K562 (cell line): ENCODE data around the gene GPN1. TPM values are rescaled to one million over a fixed set of nuclear protein-coding genes. Genes with fewer than 3 reads are reported as not detected.

ENCODE experiments used
- ATAC-seq: fragments of 200-7000 bp; cut with Tn5 transposase; 3 replicates; pipeline ENCODE4 v1.9.1; 2020; ENCODE audit warnings: moderate library complexity
- BruUV-seq: library from RNA; stranded (reverse); fragments of 400-500 nt; replicated peaks from 2 replicates; lab custom pipeline; 2021; lab: Mats Ljungman, UMichigan
- CTCF ChIA-PET: fragments of 300-600 bp; formaldehyde crosslinking; extraction: SDS; loops from one replicate; lab custom pipeline; 2021; ENCODE audit warnings: low intra/inter-chr PET ratio; lab: Yijun Ruan, JAX
- POLR2A ChIA-PET: fragments of 300-600, 350-650 bp; sonication (Branson Sonifier 250); formaldehyde crosslinking; extraction: SDS; loops from one replicate; lab custom pipeline; 2021; ENCODE audit warnings: antibody characterized with exemption, inconsistent platforms; lab: Yijun Ruan, JAX
- DNase-seq, 4 experiments: peaks; one replicate each; pipeline versions ENCODE4 v3.0.0 to v3.0.0-alpha.2; 2011 to 2018; ENCODE audit warnings: low spot score in 3 of 4, mixed read lengths in 3 of 4; ENCODE audit errors: extremely low read depth in 1 of 4
- FAIRE-seq: peaks from 2 replicates; lab custom pipeline; 2011; peaks lifted over from hg19 to GRCh38; lab: Jason Lieb, UNC
- H2AFZ ChIP-seq: 2 replicates; pipeline ENCODE4 v1.6.0; 2011; ENCODE audit warnings: low read depth, low read length, control low read depth, inconsistent platforms
- H3K27ac ChIP-seq: fragments of 200-600 bp; 3 replicates; pipeline ENCODE4 v1.8.0; 2011; ENCODE audit warnings: low read depth, mild to moderate bottlenecking, control low read depth, inconsistent platforms, low read length, moderate library complexity, mixed read lengths; ENCODE audit errors: extremely low read depth
- H3K27me3 ChIP-seq, 2 experiments: fragments of 300-600 bp in 1 of 2; 2 replicates in 1 of 2; 3 replicates in 1 of 2; pipeline versions ENCODE4 v1.6.0 to v1.8.0; 2011; ENCODE audit warnings: inconsistent platforms in 2 of 2, low read length in 2 of 2, mild to moderate bottlenecking in 1 of 2, mixed read lengths in 1 of 2, moderate library complexity in 1 of 2; ENCODE audit not compliant: control insufficient read depth in 2 of 2, insufficient read depth in 2 of 2
- H3K36me3 ChIP-seq: fragments of 300-600 bp; 3 replicates; pipeline ENCODE4 v1.8.0; 2011; ENCODE audit warnings: mild to moderate bottlenecking, low read length, inconsistent platforms; ENCODE audit not compliant: control insufficient read depth, insufficient read depth
- H3K4me1 ChIP-seq, 2 experiments: fragments of 200-600 bp in 1 of 2; replicated peaks in 1 of 2; 2 replicates in 1 of 2; 3 replicates in 1 of 2; pipeline versions ENCODE4 v1.5.1 to v1.8.0; 2011; ENCODE audit warnings: inconsistent platforms in 2 of 2, low read length in 2 of 2, mild to moderate bottlenecking in 1 of 2, mixed read lengths in 1 of 2, moderate library complexity in 1 of 2; ENCODE audit not compliant: control insufficient read depth in 2 of 2, insufficient read depth in 2 of 2
- H3K4me2 ChIP-seq: 2 replicates; pipeline ENCODE4 v1.6.1; 2011; ENCODE audit warnings: low read length, control low read depth, inconsistent platforms, mixed read lengths; ENCODE audit not compliant: insufficient read depth
- H3K4me3 ChIP-seq: fragments of 200-600 bp; sonication (generic), shearing (Covaris generic); 2 replicates; pipeline ENCODE4 v1.5.1; 2016; ENCODE audit warnings: control low read depth, inconsistent platforms
- H3K79me2 ChIP-seq: fragments of 200-600 bp; 3 replicates; pipeline ENCODE4 v1.8.0; 2011; ENCODE audit warnings: low read length, inconsistent platforms; ENCODE audit not compliant: control insufficient read depth, insufficient read depth
- H3K9ac ChIP-seq, 2 experiments: 2 replicates each; pipeline versions ENCODE4 v1.6.0 to v1.6.1; 2011; ENCODE audit warnings: low read depth in 2 of 2, low read length in 2 of 2, control low read depth in 1 of 2, inconsistent platforms in 1 of 2, mild to moderate bottlenecking in 1 of 2, mixed read lengths in 1 of 2; ENCODE audit not compliant: insufficient read depth in 1 of 2
- H3K9me1 ChIP-seq: one replicate; pipeline ENCODE4 v1.6.0; 2011; ENCODE audit warnings: inconsistent platforms, mild to moderate bottlenecking, low read length, moderate library complexity; ENCODE audit not compliant: control insufficient read depth, insufficient read depth
- H3K9me3 ChIP-seq: replicated peaks from 2 replicates; pipeline ENCODE4 v1.5.1; 2011; ENCODE audit warnings: low read depth, low read length, inconsistent platforms; ENCODE audit not compliant: control insufficient read depth, insufficient read depth
- H4K20me1 ChIP-seq: replicated peaks from 2 replicates; pipeline ENCODE4 v1.6.1; 2011; ENCODE audit warnings: low read length, inconsistent platforms, mixed read lengths; ENCODE audit not compliant: control insufficient read depth, insufficient read depth
- EGR1 ChIP-seq: fragments of 450-650 bp; conservative IDR thresholded peaks from 2 replicates; pipeline ENCODE4 v1.6.1; 2017; ENCODE audit warnings: mild to moderate bottlenecking
- JUNB ChIP-seq: fragments of 450-650 bp; formaldehyde crosslinking; conservative IDR thresholded peaks from 2 replicates; pipeline ENCODE4 v1.4.0; 2020; ENCODE audit warnings: mild to moderate bottlenecking
- LCOR ChIP-seq: sonication (generic); formaldehyde crosslinking; IDR thresholded peaks from 2 replicates; pipeline ENCODE4 v1.8.0; 2022; ENCODE audit warnings: mild to moderate bottlenecking, missing genetic modification reagents
- MTA3 ChIP-seq: fragments of 450-650 bp; formaldehyde crosslinking; IDR thresholded peaks from 2 replicates; pipeline ENCODE4 v1.6.1; 2017; ENCODE audit warnings: mild to moderate bottlenecking, borderline replicate concordance
- NCOR1 ChIP-seq: fragments of 450-650 bp; IDR thresholded peaks from 2 replicates; pipeline ENCODE4 v1.6.1; 2016; ENCODE audit warnings: mild to moderate bottlenecking, moderate library complexity
- NFATC3 ChIP-seq: fragments of 450-650 bp; IDR thresholded peaks from 2 replicates; pipeline ENCODE4 v1.6.1; 2017; ENCODE audit warnings: mild to moderate bottlenecking
- NR2C1 ChIP-seq, 2 experiments: fragments of 450-650 bp; IDR thresholded peaks; 2 replicates each; pipeline ENCODE4 v1.6.1; 2017; ENCODE audit warnings: mild to moderate bottlenecking in 2 of 2, antibody characterized with exemption in 1 of 2, inconsistent platforms in 1 of 2, missing compliant biosample characterization in 1 of 2, missing genetic modification characterization in 1 of 2
- PPARD ChIP-seq: fragments of 250-450 bp; sonication (Bioruptor Pico); IDR thresholded peaks from 2 replicates; pipeline ENCODE4 v1.8.0; 2022; ENCODE audit warnings: inconsistent platforms, mild to moderate bottlenecking, moderate library complexity
- PTBP1 ChIP-seq: fragments of 200-400 bp; formaldehyde crosslinking; IDR thresholded peaks from 2 replicates; pipeline ENCODE4 v1.6.1; 2017; ENCODE audit warnings: low read depth, low read length
- SNRNP70 ChIP-seq: fragments of 200-400 bp; formaldehyde crosslinking; optimal IDR thresholded peaks from 2 replicates; pipeline ENCODE3; 2017; ENCODE audit warnings: low read depth, low read length
- SP1 ChIP-seq: sonication (generic); formaldehyde crosslinking; IDR thresholded peaks from 2 replicates; pipeline ENCODE4 v1.8.1; 2022; ENCODE audit warnings: mild to moderate bottlenecking, missing genetic modification reagents
- ZFP30 ChIP-seq: fragments of 250-450 bp; sonication (Bioruptor Pico); IDR thresholded peaks from 2 replicates; pipeline ENCODE4 v1.8.0; 2022; ENCODE audit warnings: moderate library complexity, mild to moderate bottlenecking, inconsistent platforms, borderline replicate concordance
- ZNF324 ChIP-seq: fragments of 250-450 bp; sonication (Bioruptor Pico); IDR thresholded peaks from 2 replicates; pipeline ENCODE4 v1.4.0; 2020; ENCODE audit warnings: mild to moderate bottlenecking
- ZNF764 ChIP-seq: fragments of 250-450 bp; sonication (Bioruptor Pico); IDR thresholded peaks from 2 replicates; pipeline ENCODE4 v1.4.0; 2020; ENCODE audit warnings: low read depth, mild to moderate bottlenecking, moderate library complexity
- WGBS: fragments of 100-300 bp; shearing (Covaris generic); methylation state at CpG from one replicate; pipeline ENCODE4 v1.1.6; 2016; ENCODE audit warnings: low coverage, mixed read lengths; ENCODE audit not compliant: insufficient coverage; ENCODE audit errors: missing lambda C conversion rate; 5-methylcytosine and 5-hydroxymethylcytosine counted together
- in situ Hi-C: fragments of 300-500 bp; cut with MboI; formaldehyde crosslinking; loops from 4 replicates; pipeline ENCODE4 v1.15.0; 2018; ENCODE audit warnings: inconsistent platforms, mixed read lengths
- intact Hi-C: fragments of 100-400 bp; cut with micrococcal nuclease; formaldehyde crosslinking; loops from 2 replicates; pipeline ENCODE4 v1.14.2; 2022
- polyA plus RNA-seq, 8 experiments: library from polyadenylated mRNA; depleted of rRNA in 4 of 8; stranded (reverse) in 5 of 8; unstranded in 3 of 8; fragments of >200 nt; fragmentation: Nextera tagmentation in 2 of 8; fragmentation: Illumina TruSeq in 1 of 8; extraction: Ambion mirVana in 2 of 8; extraction: Trizol in 1 of 8; gene quantifications; 2 replicates each; pipeline versions ENCODE4 v1.2.1 to v1.2.3, GENCODE V29; 2011 to 2014; ENCODE audit warnings: inconsistent platforms in 1 of 8, missing spikeins in 1 of 8
- total RNA-seq, 7 experiments: library from RNA; depleted of rRNA in 6 of 7; stranded (reverse); fragments of >200 nt in 6 of 7; fragmentation: Illumina TruSeq in 2 of 7; extraction: Trizol in 2 of 7; gene quantifications; 2 replicates each; pipeline versions ENCODE4 v1.2.1 to v1.2.3, GENCODE V29; 2011 to 2021; ENCODE audit warnings: low replicate concordance in 1 of 7
- TF ChIP-seq, protein P1 (sequence below): fragments of 250-450 bp; sonication (Bioruptor Pico); IDR thresholded peaks from 2 replicates; pipeline ENCODE4 v1.8.0; 2021; ENCODE audit warnings: moderate library complexity, mild to moderate bottlenecking, inconsistent platforms
- TF ChIP-seq, protein P2 (sequence below): fragments of 450-650 bp; conservative IDR thresholded peaks from 2 replicates; pipeline ENCODE4 v1.6.1; 2016; ENCODE audit warnings: missing genetic modification characterization, low read depth, mild to moderate bottlenecking, missing compliant biosample characterization, moderate library complexity

The GPN1 gene
- total and polyA plus RNA-seq, 9 of the 15 experiments (the other 6 are each of a cell fraction or from before 2014, with no cell fraction given) = 23.4 to 171 (median 48.2) TPM

GRCh38 chr2:27663285-27664153, 34.7 kb downstream of the GPN1 start, which contains the start of the genes SLC4A1AP and SUPT7L:
Gene SLC4A1AP (plus strand): TSS chr2:27663889. CDS start chr2:27663915, 26 bp downstream.
Gene SUPT7L (minus strand): TSS chr2:27663614. CDS start chr2:27662192, 1,422 bp downstream.
- CTCF ChIA-PET = interaction anchor here (0.6 kb wide), 1 partner anchor 233 kb away, joined by 3 read pairs; no protein-coding TSS in a partner anchor
- Histone ChIP-seq H2AFZ (peak within 1 kb of the TSS; percentile 95), H3K9me3 (no peaks in the 10 kb centered on the region), H3K27me3 (no peaks in the 10 kb centered on the region), H4K20me1 (no peaks in the 10 kb centered on the region), H3K9me1 (no peaks in the 10 kb centered on the region), H3K27ac (peak within 1 kb of the TSS; percentile 95), H3K79me2 (peaks cover 58% of the 10 kb centered on the region), H3K4me3 (peak within 1 kb of the TSS; percentile 98), H3K36me3 (peaks cover 54% of the 10 kb centered on the region), H3K9ac (peak within 1 kb of the TSS; percentile 92 to 95), H3K4me1 (peaks cover 10 to 20% of the 10 kb centered on the region in 2 experiments; a peak in 4 of 5 replicates), H3K4me2 (peak within 1 kb of the TSS; percentile 92)
- WGBS = under 1% methylated on average over 51 of the region's 56 CpGs
- FAIRE-seq (peak; percentile 90), ATAC-seq (peak; percentile 90), DNase-seq (peak; percentile 61 to 89 (median 72))
- POLR2A ChIA-PET = interaction anchor here (0.6 to 1.7 kb wide), 15 partner anchors 9 to 733 kb away, joined by 3 to 13 read pairs (median 4); partner anchors contain the start of gene PPM1G
- intact Hi-C loops = no loop called here
- TSS peak; percentile 50 for BruUV-seq
- in situ Hi-C loops = no loop called here
- TF ChIP-seq SP1 (CRISPR knock-in tag) (peak; percentile 93), JUNB (CRISPR knock-in tag) (no peak), EGR1 (no peak), ZNF764 (CRISPR knock-in tag) (no peak), PTBP1 (no peak), NFATC3 (peak; percentile 98), MTA3 (peak; percentile 97), SNRNP70 (no peak), NCOR1 (peak; percentile 51; the same call in 1 of the 2 replicates), ZFP30 (CRISPR knock-in tag) (no peak), NR2C1 (IDR thresholded peaks at IDR 0.05) (peak; percentile 98), NR2C1 (tag; IDR thresholded peaks at IDR 0.05) (peak; percentile 99), PPARD (CRISPR knock-in tag) (no peak), ZNF324 (CRISPR knock-in tag) (no peak), LCOR (CRISPR knock-in tag) (peak; percentile 77)
- TF ChIP-seq, protein P1, sequence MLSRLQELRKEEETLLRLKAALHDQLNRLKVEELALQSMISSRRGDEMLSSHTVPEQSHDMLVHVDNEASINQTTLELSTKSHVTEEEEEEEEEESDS (CRISPR knock-in tag) = no peak
- TF ChIP-seq, protein P2, sequence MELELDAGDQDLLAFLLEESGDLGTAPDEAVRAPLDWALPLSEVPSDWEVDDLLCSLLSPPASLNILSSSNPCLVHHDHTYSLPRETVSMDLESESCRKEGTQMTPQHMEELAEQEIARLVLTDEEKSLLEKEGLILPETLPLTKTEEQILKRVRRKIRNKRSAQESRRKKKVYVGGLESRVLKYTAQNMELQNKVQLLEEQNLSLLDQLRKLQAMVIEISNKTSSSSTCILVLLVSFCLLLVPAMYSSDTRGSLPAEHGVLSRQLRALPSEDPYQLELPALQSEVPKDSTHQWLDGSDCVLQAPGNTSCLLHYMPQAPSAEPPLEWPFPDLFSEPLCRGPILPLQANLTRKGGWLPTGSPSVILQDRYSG = no peak; the same call in 1 of the 2 replicates
